Fibroblast of the conjunctiva (primary cell): ENCODE measurements around the gene PLCB3.

Experiments used
- DNase-seq: peaks from one replicate; pipeline ENCODE4 v3.0.0-alpha.2; 2010; ENCODE audit warnings: low read depth

The PLCB3 gene

GRCh38 chr11:64250415-64251015 lies 815 bp upstream of the PLCB3 start:
- DNase-seq, result no peak

- no peak for DNase-seq
Measured at GRCh38 chr11:64251753-64252002, 348 bp downstream of the PLCB3 start.

- DNase-seq, result no peak
Measured at GRCh38 chr11:64252003-64252872, 908 bp downstream of the PLCB3 start.

GRCh38 chr11:64253043-64253442 lies 1.7 kb downstream of the PLCB3 start:
- no peak for DNase-seq

GRCh38 chr11:64253481-64253880 lies 2.2 kb downstream of the PLCB3 start:
- DNase-seq, result no peak

GRCh38 chr11:64254326-64254725 lies 3.0 kb downstream of the PLCB3 start:
- no peak for DNase-seq

GRCh38 chr11:64255135-64256128 lies 4.1 kb downstream of the PLCB3 start:
- DNase-seq, result no peak

- DNase-seq, result no peak
Measured at GRCh38 chr11:64256300-64256699, 5.0 kb downstream of the PLCB3 start.

- DNase-seq, result no peak
Measured at GRCh38 chr11:64258356-64258755, 7.0 kb downstream of the PLCB3 start.

- no peak for DNase-seq
Measured at GRCh38 chr11:64258946-64259532, 7.7 kb downstream of the PLCB3 start.

GRCh38 chr11:64259533-64260067 lies 8.3 kb downstream of the PLCB3 start:
- no peak for DNase-seq

- no peak for DNase-seq
Measured at GRCh38 chr11:64260147-64260708, 8.9 kb downstream of the PLCB3 start.

- DNase-seq, result no peak
Measured at GRCh38 chr11:64261556-64262080, 10.3 kb downstream of the PLCB3 start.

GRCh38 chr11:64262271-64263002 lies 11.1 kb downstream of the PLCB3 start:
- no peak for DNase-seq

GRCh38 chr11:64263021-64263946 lies 12.0 kb downstream of the PLCB3 start:
- DNase-seq, result no peak

GRCh38 chr11:64263947-64264317 lies 12.6 kb downstream of the PLCB3 start:
- DNase-seq, result no peak

- DNase-seq, result no peak
Measured at GRCh38 chr11:64264371-64264852, 13.1 kb downstream of the PLCB3 start.

- no peak for DNase-seq
Measured at GRCh38 chr11:64265176-64266160, 14.1 kb downstream of the PLCB3 start.
